SJCRH30 (cell line): ENCODE measurements around the gene TMOD3. TPM values are rescaled to one million over a fixed set of nuclear protein-coding genes. Genes with fewer than 3 reads are reported as not detected.
A peak's percentile ranks its signal among the peaks of the same experiment; 100 is the strongest.

Experiments used
- DNase-seq, 2 experiments: peaks; one replicate each; pipeline ENCODE4 v3.0.0-alpha.2; 2015 to 2020
- H3K27ac ChIP-seq: fragments of 250-450 bp; sonication (Bioruptor Pico); 2 replicates; pipeline ENCODE4 v1.5.1; 2020; ENCODE audit warnings: mild to moderate bottlenecking, moderate library complexity
- H3K27me3 ChIP-seq: fragments of 250-450 bp; sonication (Bioruptor Pico); 2 replicates; pipeline ENCODE4 v1.5.1; 2020; ENCODE audit warnings: mild to moderate bottlenecking, moderate library complexity
- H3K36me3 ChIP-seq: fragments of 250-450 bp; sonication (Bioruptor Pico); 2 replicates; pipeline ENCODE4 v1.5.1; 2020; ENCODE audit warnings: mild to moderate bottlenecking, moderate library complexity
- H3K4me1 ChIP-seq: fragments of 250-450 bp; sonication (Bioruptor Pico); 2 replicates; pipeline ENCODE4 v1.5.1; 2020; ENCODE audit warnings: mild to moderate bottlenecking, moderate library complexity
- H3K4me3 ChIP-seq: fragments of 250-450 bp; sonication (Bioruptor Pico); 2 replicates; pipeline ENCODE4 v1.5.1; 2020; ENCODE audit warnings: mild to moderate bottlenecking, moderate library complexity
- H3K9me3 ChIP-seq: fragments of 250-450 bp; sonication (Bioruptor Pico); replicated peaks from 2 replicates; pipeline ENCODE4 v1.5.1; 2020; ENCODE audit warnings: mild to moderate bottlenecking, moderate library complexity
- total RNA-seq: library from RNA; depleted of rRNA; stranded (reverse); fragments of >200 nt; shearing (Covaris generic); gene quantifications from 2 replicates; pipeline ENCODE4 v1.2.3, GENCODE V29; 2014

The TMOD3 gene
- total RNA-seq, 1 experiment from 2014 or later: 33.1 TPM

- no peaks in the 10 kb centered on the region for H3K36me3 ChIP-seq
- H3K27ac ChIP-seq: no peak overlapping the region
- no peaks in the 10 kb centered on the region for H3K9me3 ChIP-seq
- no peak overlapping the region for H3K4me3 ChIP-seq
- H3K4me1 ChIP-seq: no peaks in the 10 kb centered on the region
- no peak for DNase-seq
- H3K27me3 ChIP-seq: no peaks in the 10 kb centered on the region
Observed at GRCh38 chr15:51803965-51804364, 25.5 kb upstream of the TMOD3 start.

- DNase-seq: no peak
- Histone ChIP-seq H3K27ac (no peak overlapping the region), H3K4me1 (no peaks in the 10 kb centered on the region), H3K9me3 (no peaks in the 10 kb centered on the region), H3K36me3 (no peaks in the 10 kb centered on the region), H3K4me3 (no peak overlapping the region), H3K27me3 (no peaks in the 10 kb centered on the region)
Observed at GRCh38 chr15:51806123-51806522, 23.3 kb upstream of the TMOD3 start.

GRCh38 chr15:51809457-51809856, 20.0 kb upstream of the TMOD3 start:
- Histone ChIP-seq H3K9me3 (no peaks in the 10 kb centered on the region), H3K4me3 (no peak overlapping the region)

GRCh38 chr15:51812598-51812997, 16.9 kb upstream of the TMOD3 start:
- Histone ChIP-seq H3K36me3 (no peaks in the 10 kb centered on the region), H3K9me3 (no peaks in the 10 kb centered on the region), H3K27ac (no peak overlapping the region), H3K4me3 (no peak overlapping the region), H3K4me1 (no peaks in the 10 kb centered on the region; the same call in 1 of the 2 replicates), H3K27me3 (no peaks in the 10 kb centered on the region)
- no peak for DNase-seq

More at GRCh38 chr15:51809457-51809856, 20.0 kb upstream of the TMOD3 start:
- no peak overlapping the region for H3K27ac ChIP-seq
- no peaks in the 10 kb centered on the region for H3K27me3 ChIP-seq
- H3K36me3 ChIP-seq: no peaks in the 10 kb centered on the region
- DNase-seq: no peak
- no peaks in the 10 kb centered on the region; the same call in 1 of the 2 replicates for H3K4me1 ChIP-seq

- Histone ChIP-seq H3K27ac (peak overlapping the region; percentile 45), H3K9me3 (no peaks in the 10 kb centered on the region), H3K36me3 (no peaks in the 10 kb centered on the region), H3K4me1 (no peaks in the 10 kb centered on the region; the same call in 1 of the 2 replicates), H3K4me3 (no peak overlapping the region), H3K27me3 (no peaks in the 10 kb centered on the region)
- DNase-seq: peak; percentile 20 to 57
Observed at GRCh38 chr15:51814606-51815005, 14.8 kb upstream of the TMOD3 start.

GRCh38 chr15:51816611-51817010, 12.8 kb upstream of the TMOD3 start:
- Histone ChIP-seq H3K27ac (no peak overlapping the region), H3K36me3 (no peaks in the 10 kb centered on the region), H3K4me1 (no peaks in the 10 kb centered on the region; the same call in 1 of the 2 replicates), H3K4me3 (no peak overlapping the region), H3K9me3 (peaks cover 3% of the 10 kb centered on the region; the same call in 1 of the 2 replicates), H3K27me3 (no peaks in the 10 kb centered on the region)
- DNase-seq: no peak

- Histone ChIP-seq H3K9me3 (peaks cover 3% of the 10 kb centered on the region; the same call in 1 of the 2 replicates), H3K36me3 (no peaks in the 10 kb centered on the region), H3K27me3 (no peaks in the 10 kb centered on the region), H3K27ac (no peak overlapping the region), H3K4me1 (no peaks in the 10 kb centered on the region; the same call in 1 of the 2 replicates), H3K4me3 (no peak overlapping the region)
- DNase-seq: no peak
Observed at GRCh38 chr15:51818150-51818549, 11.3 kb upstream of the TMOD3 start.

GRCh38 chr15:51825698-51826097, 3.8 kb upstream of the TMOD3 start:
- Histone ChIP-seq H3K4me3 (no peak overlapping the region), H3K9me3 (peaks cover 3% of the 10 kb centered on the region; the same call in 1 of the 2 replicates), H3K27ac (no peak overlapping the region), H3K27me3 (no peaks in the 10 kb centered on the region), H3K36me3 (no peaks in the 10 kb centered on the region), H3K4me1 (no peaks in the 10 kb centered on the region)
- DNase-seq: no peak

GRCh38 chr15:51828621-51829375, 655 bp upstream of the TMOD3 start:
- peak overlapping the region; percentile 88 for H3K4me3 ChIP-seq
- no peak for DNase-seq

GRCh38 chr15:51830276-51830806, 888 bp downstream of the TMOD3 start:
- DNase-seq: peak; percentile 49 to 62
- no peaks in the 10 kb centered on the region for H3K9me3 ChIP-seq

More at GRCh38 chr15:51828621-51829375, 655 bp upstream of the TMOD3 start:
- H3K27ac ChIP-seq: no peak overlapping the region
- H3K9me3 ChIP-seq: no peaks in the 10 kb centered on the region
- H3K36me3 ChIP-seq: no peaks in the 10 kb centered on the region
- H3K4me1 ChIP-seq: no peaks in the 10 kb centered on the region; the same call in 1 of the 2 replicates
- no peaks in the 10 kb centered on the region for H3K27me3 ChIP-seq

GRCh38 chr15:51833772-51834171, 4.3 kb downstream of the TMOD3 start:
- Histone ChIP-seq H3K27me3 (no peaks in the 10 kb centered on the region), H3K36me3 (no peaks in the 10 kb centered on the region), H3K4me3 (no peak overlapping the region), H3K9me3 (no peaks in the 10 kb centered on the region), H3K27ac (no peak overlapping the region), H3K4me1 (peaks cover 10% of the 10 kb centered on the region)
- no peak for DNase-seq

More at GRCh38 chr15:51830276-51830806, 888 bp downstream of the TMOD3 start:
- H3K36me3 ChIP-seq: no peaks in the 10 kb centered on the region
- H3K4me1 ChIP-seq: no peaks in the 10 kb centered on the region; the same call in 1 of the 2 replicates
- peak overlapping the region; percentile 88 for H3K4me3 ChIP-seq
- no peaks in the 10 kb centered on the region for H3K27me3 ChIP-seq
- H3K27ac ChIP-seq: peak overlapping the region; percentile 60

- Histone ChIP-seq H3K9me3 (no peaks in the 10 kb centered on the region), H3K27ac (no peak overlapping the region), H3K4me3 (no peak overlapping the region), H3K36me3 (no peaks in the 10 kb centered on the region), H3K4me1 (peaks cover 10% of the 10 kb centered on the region; the same call in 1 of the 2 replicates), H3K27me3 (no peaks in the 10 kb centered on the region)
- peak in 1 of 2 experiments; percentile 30 for DNase-seq
Observed at GRCh38 chr15:51837792-51838251, 8.4 kb downstream of the TMOD3 start.

- Histone ChIP-seq H3K27ac (no peak overlapping the region), H3K4me1 (peaks cover 10% of the 10 kb centered on the region; the same call in 1 of the 2 replicates)
Observed at GRCh38 chr15:51838270-51838669, 8.8 kb downstream of the TMOD3 start.

GRCh38 chr15:51840692-51841091, 11.2 kb downstream of the TMOD3 start:
- H3K4me3 ChIP-seq: no peak overlapping the region
- H3K36me3 ChIP-seq: no peaks in the 10 kb centered on the region
- no peaks in the 10 kb centered on the region for H3K27me3 ChIP-seq
- no peak for DNase-seq
- H3K27ac ChIP-seq: no peak overlapping the region
- peaks cover 17% of the 10 kb centered on the region for H3K4me1 ChIP-seq
- no peaks in the 10 kb centered on the region for H3K9me3 ChIP-seq

More at GRCh38 chr15:51838270-51838669, 8.8 kb downstream of the TMOD3 start:
- H3K4me3 ChIP-seq: no peak overlapping the region
- no peaks in the 10 kb centered on the region for H3K36me3 ChIP-seq
- DNase-seq: no peak
- no peaks in the 10 kb centered on the region for H3K27me3 ChIP-seq
- no peaks in the 10 kb centered on the region for H3K9me3 ChIP-seq

- no peak overlapping the region for H3K27ac ChIP-seq
- H3K4me1 ChIP-seq: peaks cover 25% of the 10 kb centered on the region
- no peaks in the 10 kb centered on the region for H3K9me3 ChIP-seq
Observed at GRCh38 chr15:51841406-51842040, 12.1 kb downstream of the TMOD3 start.

More at GRCh38 chr15:51841406-51842040, 12.1 kb downstream of the TMOD3 start:
- H3K36me3 ChIP-seq: no peaks in the 10 kb centered on the region
- DNase-seq: no peak
- no peaks in the 10 kb centered on the region for H3K27me3 ChIP-seq
- H3K4me3 ChIP-seq: no peak overlapping the region
